K562 (cell line): ENCODE results near the gene TJP3. TPM values are rescaled to one million over a fixed set of nuclear protein-coding genes. Genes with fewer than 3 reads are reported as not detected.

Experiments used
- ARHGAP35 ChIP-seq: fragments of 450-650 bp; IDR thresholded peaks from 2 replicates; pipeline ENCODE4 v1.6.1; 2018; ENCODE audit not compliant: partially characterized antibody
- ARID1B ChIP-seq: fragments of 450-650 bp; IDR thresholded peaks from 2 replicates; pipeline ENCODE4 v1.6.1; 2016; ENCODE audit warnings: antibody characterized with exemption, mild to moderate bottlenecking, inconsistent platforms
- BCOR ChIP-seq: fragments of 450-650 bp; IDR thresholded peaks from 2 replicates; pipeline ENCODE4 v1.6.1; 2016
- C11orf30 ChIP-seq: fragments of 450-650 bp; IDR thresholded peaks from 2 replicates; pipeline ENCODE4 v1.6.1; 2016; ENCODE audit warnings: low read depth, mild to moderate bottlenecking
- CCNT2 ChIP-seq: IDR thresholded peaks from 2 replicates; pipeline ENCODE4 v1.6.1; 2011; ENCODE audit warnings: borderline replicate concordance, low read depth, mild to moderate bottlenecking, moderate library complexity, mixed read lengths, low read length; ENCODE audit not compliant: insufficient read length; ENCODE audit errors: extremely low read depth
- CUX1 ChIP-seq: fragments of 200-800 bp; sonication (Bioruptor generic); IDR thresholded peaks from 2 replicates; pipeline ENCODE4 v1.6.1; 2016; ENCODE audit warnings: missing genetic modification characterization, missing compliant biosample characterization
- ETV1 ChIP-seq: fragments of 450-650 bp; conservative IDR thresholded peaks from 2 replicates; pipeline ENCODE4 v1.6.1; 2016; ENCODE audit warnings: missing genetic modification characterization, control low read depth, low read depth, missing compliant biosample characterization
- GATA2 ChIP-seq: sonication (generic); formaldehyde crosslinking; IDR thresholded peaks from 2 replicates; pipeline ENCODE4 v1.4.0; 2020; ENCODE audit warnings: mild to moderate bottlenecking, missing genetic modification reagents
- GATAD2A ChIP-seq: fragments of 450-650 bp; IDR thresholded peaks from 2 replicates; pipeline ENCODE4 v1.6.1; 2017
- HDAC2 ChIP-seq: fragments of 450-650 bp; IDR thresholded peaks from 2 replicates; pipeline ENCODE4 v1.6.1; 2016; ENCODE audit warnings: mild to moderate bottlenecking
- HDGF ChIP-seq: fragments of 450-650 bp; IDR thresholded peaks from 2 replicates; pipeline ENCODE4 v1.6.1; 2016
- KLF1 ChIP-seq: fragments of 450-650 bp; IDR thresholded peaks from 2 replicates; pipeline ENCODE4 v1.6.1; 2016; ENCODE audit warnings: missing genetic modification characterization, missing compliant biosample characterization
- MAFF ChIP-seq: IDR thresholded peaks from 2 replicates; pipeline ENCODE4 v1.6.1; 2012; ENCODE audit warnings: low read length, improper control_type of control experiment
- MNT ChIP-seq, 2 experiments: fragments of 450-650 bp; conservative IDR thresholded peaks; 2 replicates each; pipeline ENCODE4 v1.6.1; 2017; ENCODE audit warnings: mild to moderate bottlenecking in 2 of 2, moderate library complexity in 2 of 2
- RBFOX2 ChIP-seq: fragments of 200-400 bp; formaldehyde crosslinking; IDR thresholded peaks from 2 replicates; pipeline ENCODE4 v1.6.1; 2017; ENCODE audit warnings: low read depth, mild to moderate bottlenecking, low read length, moderate library complexity
- SMAD4 ChIP-seq: fragments of 250-450 bp; sonication (Bioruptor Pico); conservative IDR thresholded peaks from 2 replicates; pipeline ENCODE4 v1.8.0; 2021; ENCODE audit warnings: inconsistent platforms, mild to moderate bottlenecking, moderate library complexity
- ZNF146 ChIP-seq: IDR thresholded peaks from one replicate; pipeline ENCODE4 v1.6.1; 2018; ENCODE audit warnings: missing compliant biosample characterization; ENCODE audit not compliant: unreplicated experiment
- ZNF316 ChIP-seq: fragments of 450-650 bp; IDR thresholded peaks from 2 replicates; pipeline ENCODE4 v1.6.1; 2016
- polyA plus RNA-seq, 8 experiments: library from polyadenylated mRNA; depleted of rRNA in 4 of 8; stranded (reverse) in 5 of 8; unstranded in 3 of 8; fragments of >200 nt; fragmentation: Nextera tagmentation in 2 of 8; fragmentation: Illumina TruSeq in 1 of 8; extraction: Ambion mirVana in 2 of 8; extraction: Trizol in 1 of 8; gene quantifications; 2 replicates each; pipeline versions ENCODE4 v1.2.1 to v1.2.3, GENCODE V29; 2011 to 2014; ENCODE audit warnings: inconsistent platforms in 1 of 8, missing spikeins in 1 of 8
- total RNA-seq, 7 experiments: library from RNA; depleted of rRNA in 6 of 7; stranded (reverse); fragments of >200 nt in 6 of 7; fragmentation: Illumina TruSeq in 2 of 7; extraction: Trizol in 2 of 7; gene quantifications; 2 replicates each; pipeline versions ENCODE4 v1.2.1 to v1.2.3, GENCODE V29; 2011 to 2021; ENCODE audit warnings: low replicate concordance in 1 of 7

The TJP3 gene
- total and polyA plus RNA-seq, 9 of the 15 experiments (the other 6 are each of a cell fraction or from before 2014, with no cell fraction given) = 0.11 to 2.4 (median 0.57) TPM; not detected in 1

GRCh38 chr19:3670796-3671679 lies 37.1 kb upstream of the TJP3 start (continued):
- peak in 1 of 2 experiments; percentile 40; a peak in 1 of 4 replicates for TF ChIP-seq MNT (conservative IDR thresholded peaks at IDR 0.05)
- TF ChIP-seq RBFOX2 = peak; percentile 78
- TF ChIP-seq ZNF316 = peak; percentile 96
- peak; percentile 70 for TF ChIP-seq ARID1B
- peak; percentile 77 for TF ChIP-seq MAFF
- TF ChIP-seq C11orf30 = peak; percentile 97
- TF ChIP-seq HDGF = peak; percentile 55
- peak; percentile 76 for TF ChIP-seq CUX1 (CRISPR knock-in tag)
- TF ChIP-seq BCOR = peak; percentile 80
- peak; percentile 68 for TF ChIP-seq ETV1 (tag)
- TF ChIP-seq GATAD2A = peak; percentile 77; the same call in 1 of the 2 replicates
- no peak for TF ChIP-seq GATA2 (CRISPR knock-in tag)
- TF ChIP-seq HDAC2 = no peak
- TF ChIP-seq ZNF146 (CRISPR knock-in tag) = no peak
- TF ChIP-seq ARHGAP35 = peak; percentile 30
- TF ChIP-seq SMAD4 (CRISPR knock-in tag) = peak; percentile 76
- peak; percentile 76 for TF ChIP-seq CCNT2
- TF ChIP-seq KLF1 (tag) = peak; percentile 56; the same call in 1 of the 2 replicates
